ENCODE data around the gene C17orf113.

The C17orf113 gene

GRCh38 chr17:42050393-42051012 is at the start of gene C17orf113:
TSS of gene C17orf113 (minus strand) at chr17:42050601. CDS start at chr17:42043376, 7,225 bp downstream.
- peak; percentile 36 for DNase-seq (ENCODE audit: low spot score)

GRCh38 chr17:42098730-42099399 is 48.5 kb upstream of the C17orf113 start:
- no peak for DNase-seq (ENCODE audit: low spot score)

- peak; percentile 23 for DNase-seq (ENCODE audit: low spot score)
These were observed 47.6 kb upstream of the C17orf113 start, which contains the start of gene ZNF385C for GRCh38 chr17:42097691-42098631. TSS of gene ZNF385C (minus strand) at chr17:42098473. CDS start at chr17:42063056, 35,417 bp downstream.

GRCh38 chr17:42096360-42097111 is 46.1 kb upstream of the C17orf113 start:
- no peak for DNase-seq (ENCODE audit: low spot score)

GRCh38 chr17:42094375-42095069 is 44.1 kb upstream of the C17orf113 start:
- no peak for DNase-seq (ENCODE audit: low spot score)

- no peak for DNase-seq (ENCODE audit: low spot score)
These were observed 42.5 kb upstream of the C17orf113 start for GRCh38 chr17:42092939-42093338.

- DNase-seq (ENCODE audit: low spot score): no peak
These were observed 40.8 kb upstream of the C17orf113 start for GRCh38 chr17:42090964-42091790.

GRCh38 chr17:42088736-42089135 is 38.3 kb upstream of the C17orf113 start:
- no peak for DNase-seq (ENCODE audit: low spot score)

GRCh38 chr17:42087736-42088705 is 37.6 kb upstream of the C17orf113 start:
- DNase-seq (ENCODE audit: low spot score): no peak

- DNase-seq (ENCODE audit: low spot score): no peak
These were observed 36.8 kb upstream of the C17orf113 start for GRCh38 chr17:42087042-42087701.

GRCh38 chr17:42081516-42082129 is 31.2 kb upstream of the C17orf113 start:
- DNase-seq (ENCODE audit: low spot score): no peak

GRCh38 chr17:42079541-42079940 is 29.1 kb upstream of the C17orf113 start:
- DNase-seq (ENCODE audit: low spot score): no peak

- DNase-seq (ENCODE audit: low spot score): no peak
These were observed 28.1 kb upstream of the C17orf113 start for GRCh38 chr17:42078396-42079043.

- no peak for DNase-seq (ENCODE audit: low spot score)
These were observed 27.4 kb upstream of the C17orf113 start for GRCh38 chr17:42077755-42078154.

GRCh38 chr17:42076797-42077559 is 26.6 kb upstream of the C17orf113 start:
- no peak for DNase-seq (ENCODE audit: low spot score)

GRCh38 chr17:42075789-42076188 is 25.4 kb upstream of the C17orf113 start:
- DNase-seq (ENCODE audit: low spot score): no peak

All from CD4-positive, alpha-beta T cell treated with Interleukin-15 for 4 hours (primary cell).